H9 (cell line): ENCODE results near the gene PCBP2. TPM values are rescaled to one million over a fixed set of nuclear protein-coding genes. Genes with fewer than 3 reads are reported as not detected.

Experiments used
- DNase-seq: peaks from one replicate; pipeline ENCODE4 v3.0.0-alpha.2; 2017
- H2AFZ ChIP-seq: one replicate; pipeline ENCODE4 v1.6.1; 2013; ENCODE audit warnings: mild to moderate bottlenecking, low read length, control low read depth, moderate library complexity
- H2AK5ac ChIP-seq: 2 replicates; pipeline ENCODE4 v1.6.1; 2013; ENCODE audit warnings: low read length, control low read depth, mixed read lengths; ENCODE audit not compliant: insufficient read length
- H2BK120ac ChIP-seq: one replicate; pipeline ENCODE4 v1.6.1; 2013; ENCODE audit warnings: low read depth, mild to moderate bottlenecking, low read length, control low read depth, inconsistent platforms; ENCODE audit not compliant: poor library complexity, severe bottlenecking
- H2BK12ac ChIP-seq: 2 replicates; pipeline ENCODE4 v1.6.1; 2013; ENCODE audit warnings: low read length, control low read depth, mixed read lengths, low read depth; ENCODE audit not compliant: insufficient read length
- H2BK15ac ChIP-seq: 2 replicates; pipeline ENCODE4 v1.6.1; 2013; ENCODE audit warnings: low read depth, low read length, control low read depth
- H2BK20ac ChIP-seq: one replicate; pipeline ENCODE4 v1.6.1; 2013; ENCODE audit warnings: low read depth, mild to moderate bottlenecking, low read length, control low read depth, inconsistent platforms; ENCODE audit not compliant: poor library complexity, severe bottlenecking
- H2BK5ac ChIP-seq: 2 replicates; pipeline ENCODE4 v1.6.1; 2013; ENCODE audit warnings: low read length, control low read depth, mixed read lengths; ENCODE audit not compliant: insufficient read length
- H3K14ac ChIP-seq: 2 replicates; pipeline ENCODE4 v1.6.1; 2013; ENCODE audit warnings: low read length, control low read depth; ENCODE audit not compliant: insufficient read depth
- H3K18ac ChIP-seq: 2 replicates; pipeline ENCODE4 v1.6.1; 2013; ENCODE audit warnings: low read depth, mild to moderate bottlenecking, mixed read lengths, low read length, control low read depth; ENCODE audit not compliant: insufficient read length
- H3K23ac ChIP-seq: 2 replicates; pipeline ENCODE4 v1.6.1; 2013; ENCODE audit warnings: low read length, control low read depth, mixed read lengths, low read depth; ENCODE audit not compliant: insufficient read length
- H3K23me2 ChIP-seq: 2 replicates; pipeline ENCODE4 v1.6.1; 2013; ENCODE audit warnings: low read depth, mild to moderate bottlenecking, mixed read lengths, low read length, control low read depth; ENCODE audit not compliant: insufficient read length, poor library complexity, severe bottlenecking
- H3K27ac ChIP-seq: 2 replicates; pipeline ENCODE4 v1.5.1; 2013; ENCODE audit warnings: low read length, control low read depth, mixed read lengths, low read depth; ENCODE audit not compliant: insufficient read length
- H3K27me3 ChIP-seq: 2 replicates; pipeline ENCODE4 v1.6.1; 2013; ENCODE audit warnings: low read length, control low read depth, inconsistent platforms; ENCODE audit not compliant: insufficient read depth
- H3K4ac ChIP-seq: 2 replicates; pipeline ENCODE4 v1.6.1; 2013; ENCODE audit warnings: low read depth, mild to moderate bottlenecking, control low read depth, inconsistent platforms, low read length, moderate library complexity
- H3K4me1 ChIP-seq: 2 replicates; pipeline ENCODE4 v1.6.1; 2013; ENCODE audit warnings: low read length, control low read depth, inconsistent platforms; ENCODE audit not compliant: insufficient read depth
- H3K4me2 ChIP-seq: 2 replicates; pipeline ENCODE4 v1.6.1; 2013; ENCODE audit warnings: low read length, control low read depth, mixed read lengths; ENCODE audit not compliant: insufficient read length, insufficient read depth
- H3K56ac ChIP-seq: 2 replicates; pipeline ENCODE4 v1.6.1; 2013; ENCODE audit warnings: low read depth, mild to moderate bottlenecking, mixed read lengths, low read length, control low read depth; ENCODE audit not compliant: insufficient read length
- H3K79me1 ChIP-seq: 2 replicates; pipeline ENCODE4 v1.6.1; 2013; ENCODE audit warnings: low read depth, mild to moderate bottlenecking, moderate library complexity, low read length, control low read depth, inconsistent platforms; ENCODE audit not compliant: insufficient read depth, poor library complexity, severe bottlenecking
- H3K79me2 ChIP-seq: 2 replicates; pipeline ENCODE4 v1.6.1; 2013; ENCODE audit warnings: low read length, control low read depth, inconsistent platforms; ENCODE audit not compliant: insufficient read depth
- H3K9ac ChIP-seq: 2 replicates; pipeline ENCODE4 v1.6.1; 2013; ENCODE audit warnings: low read length, control low read depth, mixed read lengths; ENCODE audit not compliant: insufficient read length; ENCODE audit errors: extremely low read depth
- H3K9me3 ChIP-seq: one replicate; pipeline ENCODE4 v1.6.1; 2013; ENCODE audit warnings: low read depth, low read length, inconsistent platforms; ENCODE audit not compliant: control insufficient read depth
- H3T11ph ChIP-seq: one replicate; pipeline ENCODE4 v1.6.1; 2013; ENCODE audit warnings: mild to moderate bottlenecking, low read length, control low read depth, inconsistent platforms
- H4K20me1 ChIP-seq: one replicate; pipeline ENCODE4 v1.6.1; 2013; ENCODE audit not compliant: control insufficient read depth, insufficient read length, insufficient read depth
- H4K5ac ChIP-seq: 2 replicates; pipeline ENCODE4 v1.6.1; 2013; ENCODE audit warnings: low read depth, mild to moderate bottlenecking, mixed read lengths, low read length, control low read depth; ENCODE audit not compliant: insufficient read length
- H4K8ac ChIP-seq: replicated peaks from 2 replicates; pipeline ENCODE4 v1.6.1; 2013; ENCODE audit warnings: low read length, control low read depth, mixed read lengths, low read depth; ENCODE audit not compliant: insufficient read length
- H4K91ac ChIP-seq: 2 replicates; pipeline ENCODE4 v1.6.1; 2013; ENCODE audit warnings: low read depth, mild to moderate bottlenecking, moderate library complexity, mixed read lengths, low read length, control low read depth; ENCODE audit not compliant: insufficient read length
- H3K27ac Mint-ChIP-seq, 3 experiments: 2 replicates in 2 of 3; 3 replicates in 1 of 3; pipeline ENCODE4 v1.8.0; 2020 to 2021; ENCODE audit warnings: mixed read lengths in 3 of 3, mild to moderate bottlenecking in 1 of 3, moderate library complexity in 1 of 3
- H3K27me3 Mint-ChIP-seq: 2 replicates; pipeline ENCODE4 v1.8.0; 2021; ENCODE audit warnings: low read depth, mild to moderate bottlenecking, moderate library complexity, mixed read lengths
- H3K36me3 Mint-ChIP-seq, 3 experiments: 2 replicates in 2 of 3; 3 replicates in 1 of 3; pipeline ENCODE4 v1.8.0; 2020 to 2021; ENCODE audit warnings: low read depth in 3 of 3, mixed read lengths in 3 of 3; ENCODE audit not compliant: insufficient read depth in 1 of 3
- H3K4me1 Mint-ChIP-seq, 2 experiments: 2 replicates each; pipeline ENCODE4 v1.8.0; 2020; ENCODE audit warnings: mixed read lengths in 2 of 2
- H3K4me3 Mint-ChIP-seq, 2 experiments: 2 replicates in 1 of 2; 3 replicates in 1 of 2; pipeline ENCODE4 v1.8.0; 2020 to 2021; ENCODE audit warnings: mild to moderate bottlenecking in 2 of 2, mixed read lengths in 2 of 2, moderate library complexity in 1 of 2
- H3K9me3 Mint-ChIP-seq, 2 experiments: 2 replicates in 1 of 2; 3 replicates in 1 of 2; pipeline ENCODE4 v1.8.0; 2020; ENCODE audit warnings: mild to moderate bottlenecking in 2 of 2, mixed read lengths in 2 of 2, moderate library complexity in 1 of 2
- CTCF ChIP-seq: fragments of 200-600 bp; sonication (generic); conservative IDR thresholded peaks from 3 replicates; pipeline ENCODE4 v1.8.0; 2021; ENCODE audit warnings: antibody characterized with exemption, mild to moderate bottlenecking
- WGBS: extraction: QIAGEN DNeasy Blood & Tissue Kit; methylation state at CpG from one replicate; pipeline ENCODE4 v1.1.7; 2013; ENCODE audit warnings: missing lambda C conversion rate, low lambda C conversion rate, mixed read lengths; ENCODE audit not compliant: insufficient read length; ENCODE audit errors: extremely low coverage; 5-methylcytosine and 5-hydroxymethylcytosine counted together
- total RNA-seq: library from RNA; stranded (reverse); gene quantifications from 2 replicates; pipeline ENCODE4 v1.2.1, GENCODE V29; 2021

The PCBP2 gene
- total RNA-seq, 1 experiment from 2014 or later: 1,207 TPM

- Histone ChIP-seq H2BK15ac (no peak overlapping the region), H3K18ac (peak overlapping the region; percentile 12), H4K91ac (no peak overlapping the region), H2BK120ac (no peak overlapping the region), H4K20me1 (no peaks in the 10 kb centered on the region), H2BK20ac (no peak overlapping the region), H3K9me3 (no peaks in the 10 kb centered on the region), H3K9ac (peak overlapping the region; percentile 69), H3K56ac (peak overlapping the region; percentile 17), H3K23me2 (peaks cover 20% of the 10 kb centered on the region), H2BK12ac (no peak overlapping the region), H4K5ac (no peak overlapping the region), H3K14ac (no peak overlapping the region), H2BK5ac (no peak overlapping the region), H3K23ac (no peak overlapping the region), H3K4me1 (peaks cover 6% of the 10 kb centered on the region; the same call in 1 of the 2 replicates), H3T11ph (no peak overlapping the region), H3K79me2 (no peaks in the 10 kb centered on the region; the same call in 1 of the 2 replicates), H2AFZ (no peak overlapping the region), H3K27ac (peak overlapping the region; percentile 49), H3K4ac (no peak overlapping the region), H2AK5ac (no peak overlapping the region), H4K8ac (no peak overlapping the region), H3K4me2 (peak overlapping the region; percentile 83), H3K27me3 (no peaks in the 10 kb centered on the region), H3K79me1 (peaks cover 7% of the 10 kb centered on the region)
- DNase-seq: no peak
- H3K4me1 Mint-ChIP-seq: peaks cover 43 to 47% of the 10 kb centered on the region in 2 experiments
- H3K9me3 Mint-ChIP-seq: no peaks in the 10 kb centered on the region
- peaks cover 12 to 31% (median 12%) of the 10 kb centered on the region in 3 experiments for H3K36me3 Mint-ChIP-seq
- WGBS: no CpG with 5 or more reads among the region's 17 CpGs
- H3K27ac Mint-ChIP-seq: peak overlapping the region; percentile 71 to 98 (median 94); a peak in 6 of 7 replicates
- no peaks in the 10 kb centered on the region for H3K27me3 Mint-ChIP-seq
- H3K4me3 Mint-ChIP-seq: peak overlapping the region; percentile 86 to 90
- TF ChIP-seq CTCF: no peak
These were observed 48.4 kb downstream of the PCBP2 start for GRCh38 chr12:53500142-53500775.
